Measurements from ENCODE around the gene FRMD6.

FRMD6 gene

GRCh38 chr14:51666826-51667225 is 15.1 kb downstream of the FRMD6 start:
- DNase-seq (ENCODE audit: low read depth in 2 of 2), result no peak

- DNase-seq (ENCODE audit: low read depth in 2 of 2), result no peak
Measured at GRCh38 chr14:51668870-51669269, 17.2 kb downstream of the FRMD6 start.

- DNase-seq (ENCODE audit: low read depth in 2 of 2), result no peak
Measured at GRCh38 chr14:51674294-51675002, 22.7 kb downstream of the FRMD6 start.

- no peak for DNase-seq (ENCODE audit: low read depth in 2 of 2)
Measured at GRCh38 chr14:51676549-51676948, 24.8 kb downstream of the FRMD6 start.

GRCh38 chr14:51677266-51677665 is 25.6 kb downstream of the FRMD6 start:
- no peak for DNase-seq (ENCODE audit: low read depth in 2 of 2)

GRCh38 chr14:51677738-51678137 is 26.0 kb downstream of the FRMD6 start:
- no peak for DNase-seq (ENCODE audit: low read depth in 2 of 2)

- DNase-seq (ENCODE audit: low read depth in 2 of 2), result no peak
Measured at GRCh38 chr14:51680031-51680430, 28.3 kb downstream of the FRMD6 start.

GRCh38 chr14:51681411-51681810 is 29.7 kb downstream of the FRMD6 start:
- DNase-seq (ENCODE audit: low read depth in 2 of 2), result no peak

GRCh38 chr14:51682411-51682810 is 30.7 kb downstream of the FRMD6 start:
- DNase-seq (ENCODE audit: low read depth in 2 of 2), result no peak

GRCh38 chr14:51684760-51685159 is 33.0 kb downstream of the FRMD6 start:
- no peak for DNase-seq (ENCODE audit: low read depth in 2 of 2)

- DNase-seq (ENCODE audit: low read depth in 2 of 2), result no peak
Measured at GRCh38 chr14:51691176-51691575, 39.5 kb downstream of the FRMD6 start.

- DNase-seq (ENCODE audit: low read depth in 2 of 2), result no peak
Measured at GRCh38 chr14:51692646-51693045, 40.9 kb downstream of the FRMD6 start.

GRCh38 chr14:51697848-51698247 is 46.1 kb downstream of the FRMD6 start:
- DNase-seq (ENCODE audit: low read depth in 2 of 2), result no peak

- DNase-seq (ENCODE audit: low read depth in 2 of 2), result no peak
Measured at GRCh38 chr14:51701951-51702350, 50.2 kb downstream of the FRMD6 start.

- DNase-seq (ENCODE audit: low read depth in 2 of 2), result no peak
Measured at GRCh38 chr14:51703787-51704186, 52.1 kb downstream of the FRMD6 start.

- DNase-seq (ENCODE audit: low read depth in 2 of 2), result no peak
Measured at GRCh38 chr14:51704545-51704944, 52.8 kb downstream of the FRMD6 start.

- no peak for DNase-seq (ENCODE audit: low read depth in 2 of 2)
Measured at GRCh38 chr14:51707327-51707726, 55.6 kb downstream of the FRMD6 start.

GRCh38 chr14:51711505-51711904 is 59.8 kb downstream of the FRMD6 start:
- DNase-seq (ENCODE audit: low read depth in 2 of 2), result no peak

GRCh38 chr14:51715250-51715649 is 63.5 kb downstream of the FRMD6 start:
- DNase-seq (ENCODE audit: low read depth in 2 of 2), result no peak

GRCh38 chr14:51715742-51716141 is 64.0 kb downstream of the FRMD6 start:
- DNase-seq (ENCODE audit: low read depth in 2 of 2), result no peak

- DNase-seq (ENCODE audit: low read depth in 2 of 2), result no peak
Measured at GRCh38 chr14:51716610-51717009, 64.9 kb downstream of the FRMD6 start.

- DNase-seq (ENCODE audit: low read depth in 2 of 2), result no peak
Measured at GRCh38 chr14:51717766-51718165, 66.1 kb downstream of the FRMD6 start.

GRCh38 chr14:51719955-51720354 is 68.2 kb downstream of the FRMD6 start:
- no peak for DNase-seq (ENCODE audit: low read depth in 2 of 2)

GRCh38 chr14:51723990-51724389 is 72.3 kb downstream of the FRMD6 start:
- DNase-seq (ENCODE audit: low read depth in 2 of 2), result no peak
